ENCODE measurements around the gene PIGK.

PIGK gene

DNA sequence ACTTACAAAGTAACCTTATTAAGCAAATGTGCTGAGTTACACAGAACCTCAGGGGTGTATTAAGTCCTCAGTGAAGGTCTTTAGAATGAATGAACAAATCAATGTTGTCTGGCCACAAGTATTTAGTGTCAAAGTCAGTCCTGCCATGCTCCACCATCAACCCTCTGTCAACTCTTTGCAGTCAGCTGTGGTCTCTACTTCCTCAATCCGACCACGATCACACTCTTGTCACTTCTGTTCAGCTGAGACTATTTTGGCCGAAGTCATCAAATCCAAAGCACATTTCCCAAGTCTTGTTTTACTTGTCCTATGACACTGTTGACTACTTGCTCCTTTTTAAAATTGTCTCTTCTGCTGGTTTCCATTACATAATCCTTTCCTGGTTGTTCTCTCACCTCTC is 178.4 kb downstream of the PIGK start:
- Histone ChIP-seq H3K9me3 (ENCODE audit: control insufficient read depth, low read length) (no peaks in the 10 kb centered on the region), H3K27ac (ENCODE audit: low read depth, low read length, severe bottlenecking) (no peak overlapping the region), H3K36me3 (ENCODE audit: control insufficient read depth, insufficient read depth, low read length) (no peaks in the 10 kb centered on the region), H3K4me1 (ENCODE audit: control insufficient read depth, insufficient read depth, low read length, poor library complexity, severe bottlenecking) (no peaks in the 10 kb centered on the region), H3K4me3 (ENCODE audit: extremely low read depth, insufficient read depth, low read length, poor library complexity, severe bottlenecking) (no peak overlapping the region)
- WGBS, 2 experiments (ENCODE audit: insufficient coverage in 2 of 2), result 89 to 93% methylated on average over 3 of the region's 3 CpGs

DNA sequence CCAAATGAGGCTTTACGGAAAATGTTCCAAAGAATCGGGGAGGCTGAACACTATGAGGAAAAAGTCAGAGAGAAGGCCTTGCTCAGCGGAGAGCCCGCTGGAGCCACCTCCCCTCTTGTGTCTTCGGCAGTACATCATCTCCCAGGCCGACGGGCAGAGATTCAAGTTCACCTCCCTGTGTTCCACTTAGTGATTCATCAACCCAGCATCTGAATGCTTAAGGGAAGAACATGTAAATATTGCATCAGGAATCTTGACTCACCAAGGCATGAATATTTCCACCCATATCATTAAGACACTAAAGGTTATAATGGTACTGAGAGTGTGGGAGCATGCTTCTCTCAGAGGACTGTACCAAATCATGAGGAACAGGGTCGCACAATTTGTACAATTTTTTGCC is 179.5 kb downstream of the PIGK start:
- 93 to 97% methylated on average over 5 to 6 of the region's 8 CpGs for WGBS, 2 experiments (ENCODE audit: insufficient coverage in 2 of 2)
- H3K4me1 ChIP-seq (ENCODE audit: control insufficient read depth, insufficient read depth, low read length, poor library complexity, severe bottlenecking), result no peaks in the 10 kb centered on the region
- H3K4me3 ChIP-seq (ENCODE audit: extremely low read depth, insufficient read depth, low read length, poor library complexity, severe bottlenecking), result no peak overlapping the region
- H3K27ac ChIP-seq (ENCODE audit: low read depth, low read length, severe bottlenecking), result no peak overlapping the region
- H3K9me3 ChIP-seq (ENCODE audit: control insufficient read depth, low read length), result no peaks in the 10 kb centered on the region
- no peaks in the 10 kb centered on the region for H3K36me3 ChIP-seq (ENCODE audit: control insufficient read depth, insufficient read depth, low read length)

DNA sequence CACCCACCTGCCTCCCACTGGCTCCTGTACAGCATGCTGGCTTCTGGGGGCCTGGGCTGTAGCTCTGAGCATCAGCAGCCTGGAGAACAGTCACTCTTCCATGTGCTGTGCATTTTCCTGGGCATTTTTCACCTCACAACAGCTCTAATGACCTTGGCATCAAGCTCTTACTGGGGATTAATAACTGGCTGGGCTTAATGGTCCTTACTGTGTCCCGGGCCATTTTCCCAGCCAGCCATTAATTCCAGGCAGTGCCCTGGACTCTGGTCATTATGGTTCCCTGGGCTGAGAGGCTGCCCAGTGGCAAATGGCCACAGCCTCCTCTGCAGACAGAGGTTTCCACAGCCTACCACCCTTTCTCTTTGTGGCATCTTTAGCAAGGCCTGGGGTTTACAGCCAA is 180.1 kb downstream of the PIGK start:
- Histone ChIP-seq H3K27ac (ENCODE audit: low read depth, low read length, severe bottlenecking) (no peak overlapping the region), H3K36me3 (ENCODE audit: control insufficient read depth, insufficient read depth, low read length) (no peaks in the 10 kb centered on the region), H3K9me3 (ENCODE audit: control insufficient read depth, low read length) (no peaks in the 10 kb centered on the region), H3K4me3 (ENCODE audit: extremely low read depth, insufficient read depth, low read length, poor library complexity, severe bottlenecking) (no peak overlapping the region), H3K4me1 (ENCODE audit: control insufficient read depth, insufficient read depth, low read length, poor library complexity, severe bottlenecking) (no peaks in the 10 kb centered on the region)
- WGBS, 2 experiments (ENCODE audit: insufficient coverage in 2 of 2), result 67 to 83% methylated on average over 1 of the region's 1 CpG
